Measurements from ENCODE around the gene TTC33.
A peak's percentile ranks its signal among the peaks of the same experiment; 100 is the strongest.
"Not testable (repeated sequence)": the region's sequence is repeated elsewhere in the genome, so short reads cannot be mapped to it uniquely, and the experiment has no call there.

The TTC33 gene

GRCh38 chr5:40720069-40720468, 35.7 kb downstream of the TTC33 start:
- FAIRE-seq (no peak), DNase-seq (ENCODE audit: low spot score) (no peak)

DNA sequence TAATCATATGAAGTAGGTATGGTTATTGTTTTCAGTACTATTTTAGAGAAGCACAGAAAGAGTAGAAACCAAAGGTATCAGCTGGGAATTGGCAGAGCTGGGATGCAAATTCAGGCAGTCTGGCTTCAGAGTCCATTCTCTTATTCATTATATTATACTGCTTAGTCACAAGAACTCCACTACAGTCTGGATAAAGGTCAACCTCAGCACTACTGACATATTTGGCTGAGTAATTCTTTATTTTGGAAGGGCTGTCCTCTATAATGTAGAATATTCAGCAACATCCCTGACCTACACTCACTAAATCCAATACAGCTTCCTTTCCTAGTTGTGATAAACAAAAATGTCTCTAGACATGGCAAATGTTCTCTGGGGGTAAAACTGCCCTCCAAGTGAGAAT, 38.5 kb downstream of the TTC33 start:
- FAIRE-seq (peak; percentile 47), DNase-seq (ENCODE audit: low spot score) (no peak)

DNA sequence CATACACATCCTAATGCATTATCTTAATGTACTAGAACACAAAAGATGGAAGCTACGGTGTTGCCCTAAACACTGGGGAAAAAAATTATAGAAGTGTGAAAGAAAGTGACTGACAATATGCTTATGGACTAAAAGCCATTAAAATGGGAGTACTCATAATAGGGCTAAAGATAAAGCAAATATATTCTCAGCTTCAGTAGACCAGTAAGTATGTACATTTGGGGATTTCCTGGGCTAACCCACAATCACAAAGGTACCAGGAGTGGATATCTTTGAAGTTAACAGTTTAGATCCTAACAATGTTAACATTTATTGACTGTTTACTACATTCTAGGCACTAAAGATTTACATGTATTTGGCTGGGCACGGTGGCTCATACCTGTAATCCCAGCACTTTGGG, 39.2 kb downstream of the TTC33 start:
- no peak for FAIRE-seq
- DNase-seq (ENCODE audit: low spot score): no peak

- DNase-seq (ENCODE audit: low spot score) (no peak), FAIRE-seq (no peak)
Observed at GRCh38 chr5:40716000-40716399, 39.8 kb downstream of the TTC33 start.

GRCh38 chr5:40714001-40714400, 41.8 kb downstream of the TTC33 start:
- DNase-seq (ENCODE audit: low spot score): no peak
- no peak for FAIRE-seq

DNA sequence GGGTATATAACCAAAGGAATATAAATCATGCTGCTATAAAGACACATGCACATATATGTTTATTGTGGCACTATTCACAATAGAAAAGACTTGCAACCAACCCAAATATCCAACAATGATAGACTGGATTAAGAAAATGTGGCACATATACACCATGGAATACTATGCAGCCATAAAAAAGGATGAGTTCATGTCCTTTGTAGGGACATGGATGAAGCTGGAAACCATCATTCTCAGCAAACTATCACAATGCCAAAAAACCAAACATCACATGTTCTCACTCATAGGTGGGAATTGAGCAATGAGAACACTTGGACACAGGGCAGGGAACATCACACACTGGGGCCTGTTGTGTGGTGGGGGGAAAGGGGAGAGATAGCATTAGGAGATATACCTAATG, 45.2 kb downstream of the TTC33 start:
- DNase-seq (ENCODE audit: low spot score); FAIRE-seq: not testable (repeated sequence)

GRCh38 chr5:40705484-40705883, 50.3 kb downstream of the TTC33 start:
- FAIRE-seq; DNase-seq (ENCODE audit: low spot score): not testable (repeated sequence)

DNA sequence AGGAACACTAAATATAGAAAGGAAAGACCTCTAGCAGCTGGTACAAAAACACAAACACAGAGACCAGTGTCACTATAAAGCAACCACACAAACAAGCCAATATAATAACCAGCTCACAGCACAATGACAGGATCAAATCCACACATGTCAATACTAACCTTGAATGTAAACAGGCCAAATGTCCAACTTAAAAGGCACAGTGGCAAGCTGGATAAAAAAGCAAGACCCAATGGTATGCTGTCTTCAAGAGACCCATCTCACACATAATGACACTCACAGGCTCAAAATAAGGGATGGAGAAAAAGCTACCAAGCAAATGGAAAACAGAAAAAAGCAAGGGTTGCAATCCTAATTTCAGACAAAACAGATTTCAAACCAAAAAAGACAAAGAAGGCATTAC, 53.7 kb downstream of the TTC33 start:
- FAIRE-seq; DNase-seq (ENCODE audit: low spot score): not testable (repeated sequence)

GRCh38 chr5:40700116-40700782, 55.5 kb downstream of the TTC33 start:
- DNase-seq (ENCODE audit: low spot score) (no peak), FAIRE-seq (no peak)

DNA sequence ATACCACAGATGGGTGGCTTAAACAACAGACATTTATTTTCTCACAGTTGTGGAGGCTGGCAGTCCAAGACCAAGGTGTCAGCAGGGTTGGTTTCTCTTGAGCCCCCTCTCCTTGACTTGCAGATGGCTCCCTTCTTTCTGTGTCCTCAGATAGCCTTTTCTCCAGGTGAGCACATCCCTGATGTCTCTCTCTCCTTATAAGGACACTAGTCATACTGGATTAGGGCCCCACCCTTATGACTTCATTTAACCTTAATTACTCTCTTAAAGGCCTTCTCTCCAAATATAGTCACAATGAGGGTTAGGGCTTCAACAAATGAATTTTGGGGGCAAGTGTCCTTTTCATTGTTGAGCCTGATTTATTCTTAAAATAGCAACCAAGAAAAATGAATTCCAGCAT, 61.3 kb downstream of the TTC33 start:
- DNase-seq (ENCODE audit: low spot score) (no peak), FAIRE-seq (no peak)

- FAIRE-seq (no peak), DNase-seq (ENCODE audit: low spot score) (no peak)
Observed at GRCh38 chr5:40691894-40692293, 63.9 kb downstream of the TTC33 start.

GRCh38 chr5:40690267-40690666, 65.5 kb downstream of the TTC33 start:
- FAIRE-seq: no peak
- DNase-seq (ENCODE audit: low spot score): no peak

- DNase-seq (ENCODE audit: low spot score): peak; percentile 96
- peak; percentile 99 for FAIRE-seq
Observed at GRCh38 chr5:40689438-40689837, 66.3 kb downstream of the TTC33 start.

- no peak for FAIRE-seq
- DNase-seq (ENCODE audit: low spot score): no peak
Observed at GRCh38 chr5:40688996-40689395, 66.8 kb downstream of the TTC33 start.

GRCh38 chr5:40688127-40688761, 67.5 kb downstream of the TTC33 start:
- DNase-seq (ENCODE audit: low spot score): peak; percentile 78
- FAIRE-seq: peak; percentile 93

GRCh38 chr5:40687321-40687720, 68.4 kb downstream of the TTC33 start:
- no peak for DNase-seq (ENCODE audit: low spot score)
- FAIRE-seq: no peak

GRCh38 chr5:40685976-40686486, 69.7 kb downstream of the TTC33 start:
- no peak for FAIRE-seq
- no peak for DNase-seq (ENCODE audit: low spot score)

DNA sequence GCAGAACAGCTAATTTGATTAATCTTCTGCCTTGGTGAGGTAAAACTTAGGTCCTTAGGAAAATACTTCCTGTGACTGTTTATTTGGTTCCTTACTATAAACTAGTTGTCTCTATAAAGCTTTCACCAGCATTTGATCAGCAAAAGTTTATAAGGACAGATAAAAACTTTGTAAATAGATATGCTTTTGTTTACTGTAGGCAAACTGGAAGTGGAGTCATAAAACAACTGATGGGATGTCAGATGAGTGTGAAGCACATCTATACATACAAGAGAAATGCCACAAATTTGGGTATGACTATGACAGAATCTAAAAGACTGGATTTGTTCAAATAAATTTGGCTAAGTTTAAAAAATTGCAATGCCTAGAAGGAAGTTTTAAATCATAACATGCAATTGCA, 70.6 kb downstream of the TTC33 start:
- DNase-seq (ENCODE audit: low spot score): no peak
- no peak for FAIRE-seq

DNA sequence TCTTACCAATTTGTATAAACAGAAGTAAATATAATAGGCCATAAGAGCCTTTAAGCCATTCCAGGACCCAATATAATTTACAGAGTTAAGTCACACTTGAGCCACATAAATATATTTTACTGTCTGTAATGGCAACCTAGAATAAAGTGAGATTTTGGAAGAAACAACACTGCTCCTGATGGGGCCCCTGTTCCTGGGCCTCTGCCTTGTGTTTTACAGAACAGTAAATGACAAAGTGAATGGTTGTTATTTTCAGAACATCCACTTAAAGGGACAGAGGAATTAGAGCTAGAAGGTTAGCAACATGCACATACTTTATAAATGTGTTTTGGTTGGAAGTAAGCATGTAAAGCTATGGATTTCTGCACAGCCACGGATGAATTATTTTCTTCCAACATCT, 72.5 kb downstream of the TTC33 start:
- DNase-seq (ENCODE audit: low spot score) (no peak), FAIRE-seq (no peak)

DNA sequence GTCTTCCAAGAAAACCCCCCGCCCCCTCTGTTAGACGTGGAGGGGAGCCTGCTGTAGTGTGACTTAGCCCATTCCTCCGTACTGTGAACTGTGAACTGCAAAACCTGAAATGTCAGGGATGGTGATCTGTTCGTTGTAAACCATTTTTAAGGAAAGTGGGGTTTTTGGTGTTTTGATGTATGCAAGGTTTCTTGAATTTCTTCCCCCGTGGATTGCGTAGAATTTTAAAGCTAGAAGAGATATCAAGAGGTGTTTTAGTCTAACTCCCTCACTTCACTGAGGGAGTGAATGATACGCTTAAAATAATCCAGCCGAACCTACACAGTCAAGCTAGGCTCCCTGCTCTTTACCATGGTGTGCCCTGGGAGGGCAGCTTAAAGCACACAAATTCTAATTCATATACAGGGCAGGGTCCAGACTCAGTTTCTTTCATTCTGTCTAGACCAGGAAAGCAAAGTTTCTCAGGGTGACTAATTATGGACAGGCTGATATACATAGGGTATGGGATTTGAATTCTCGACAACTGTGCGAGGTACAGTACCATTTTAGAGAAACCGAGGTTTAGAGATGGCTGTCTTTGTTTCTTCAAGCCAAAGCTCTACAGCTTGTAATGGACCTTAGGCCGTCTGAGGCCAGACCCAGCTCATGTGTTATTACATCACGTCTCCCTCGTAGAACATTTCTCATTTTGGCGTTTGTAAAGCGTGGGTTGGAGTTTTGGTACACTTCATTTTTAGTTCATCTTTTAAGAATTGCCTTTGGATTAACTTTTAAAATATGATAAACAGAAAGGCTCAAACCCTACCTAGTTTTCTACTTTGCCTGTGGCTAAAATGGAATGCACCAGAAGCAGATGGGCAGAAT, 73.4 kb downstream of the TTC33 start:
- DNase-seq (ENCODE audit: low spot score) (no peak), FAIRE-seq (no peak)

DNA sequence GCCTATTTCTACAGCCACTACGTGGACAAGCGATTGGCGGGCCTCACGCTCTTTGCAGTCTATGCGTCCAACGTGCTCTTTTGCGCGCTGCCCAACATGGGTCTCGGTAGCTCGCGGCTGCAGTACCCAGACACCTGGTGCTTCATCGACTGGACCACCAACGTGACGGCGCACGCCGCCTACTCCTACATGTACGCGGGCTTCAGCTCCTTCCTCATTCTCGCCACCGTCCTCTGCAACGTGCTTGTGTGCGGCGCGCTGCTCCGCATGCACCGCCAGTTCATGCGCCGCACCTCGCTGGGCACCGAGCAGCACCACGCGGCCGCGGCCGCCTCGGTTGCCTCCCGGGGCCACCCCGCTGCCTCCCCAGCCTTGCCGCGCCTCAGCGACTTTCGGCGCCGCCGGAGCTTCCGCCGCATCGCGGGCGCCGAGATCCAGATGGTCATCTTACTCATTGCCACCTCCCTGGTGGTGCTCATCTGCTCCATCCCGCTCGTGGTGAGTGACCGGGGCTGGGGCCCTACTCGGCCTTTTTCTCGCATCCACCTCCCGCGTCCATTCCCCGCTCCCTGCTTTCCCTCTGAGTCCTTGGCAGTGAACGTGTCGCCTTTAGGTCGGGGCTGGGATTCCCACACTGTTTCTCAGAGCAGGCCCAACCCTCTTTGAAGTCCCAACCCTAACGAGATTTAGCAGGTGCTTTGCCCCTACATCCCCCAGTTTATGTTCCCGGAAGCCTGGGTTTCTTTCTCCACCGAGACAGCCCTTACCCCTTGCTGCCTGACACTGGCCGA, 74.2 kb downstream of the TTC33 start:
- FAIRE-seq: no peak
- DNase-seq (ENCODE audit: low spot score): no peak

All from RCC 7860 (cell line).